GM10266 (cell line): ENCODE measurements around the gene PPARD.

Source experiments
- DNase-seq: peaks from one replicate; pipeline ENCODE4 v3.0.0; 2012; ENCODE audit errors: extremely low spot score
- TF ChIP-seq, protein P1 (sequence below): IDR thresholded peaks from 2 replicates; pipeline ENCODE4 v1.5.1; 2012; ENCODE audit warnings: mild to moderate bottlenecking, low read depth; ENCODE audit not compliant: control insufficient read depth, insufficient read depth; ENCODE audit errors: missing control alignments

PPARD gene

DNA sequence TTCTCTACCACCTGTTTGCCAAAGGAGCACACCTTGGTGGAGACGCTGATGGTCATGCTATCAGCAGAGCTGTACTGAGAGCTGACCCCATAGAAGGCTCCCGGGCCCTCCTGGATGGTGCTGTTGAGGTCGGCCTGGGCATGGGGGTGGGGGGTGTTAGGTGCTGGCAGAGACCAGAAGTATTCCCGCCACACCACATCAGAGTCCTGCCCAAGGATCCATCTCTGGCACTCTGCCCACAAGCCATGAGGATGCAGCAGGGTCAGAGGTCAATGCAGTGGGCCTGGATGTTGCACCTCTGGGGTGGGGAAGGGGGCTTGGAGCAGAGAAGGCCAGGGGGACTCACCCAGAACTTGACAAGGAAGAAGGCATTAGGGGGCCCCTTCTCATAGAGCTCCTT is 133.2 kb downstream of the PPARD start:
- TF ChIP-seq, protein P1, sequence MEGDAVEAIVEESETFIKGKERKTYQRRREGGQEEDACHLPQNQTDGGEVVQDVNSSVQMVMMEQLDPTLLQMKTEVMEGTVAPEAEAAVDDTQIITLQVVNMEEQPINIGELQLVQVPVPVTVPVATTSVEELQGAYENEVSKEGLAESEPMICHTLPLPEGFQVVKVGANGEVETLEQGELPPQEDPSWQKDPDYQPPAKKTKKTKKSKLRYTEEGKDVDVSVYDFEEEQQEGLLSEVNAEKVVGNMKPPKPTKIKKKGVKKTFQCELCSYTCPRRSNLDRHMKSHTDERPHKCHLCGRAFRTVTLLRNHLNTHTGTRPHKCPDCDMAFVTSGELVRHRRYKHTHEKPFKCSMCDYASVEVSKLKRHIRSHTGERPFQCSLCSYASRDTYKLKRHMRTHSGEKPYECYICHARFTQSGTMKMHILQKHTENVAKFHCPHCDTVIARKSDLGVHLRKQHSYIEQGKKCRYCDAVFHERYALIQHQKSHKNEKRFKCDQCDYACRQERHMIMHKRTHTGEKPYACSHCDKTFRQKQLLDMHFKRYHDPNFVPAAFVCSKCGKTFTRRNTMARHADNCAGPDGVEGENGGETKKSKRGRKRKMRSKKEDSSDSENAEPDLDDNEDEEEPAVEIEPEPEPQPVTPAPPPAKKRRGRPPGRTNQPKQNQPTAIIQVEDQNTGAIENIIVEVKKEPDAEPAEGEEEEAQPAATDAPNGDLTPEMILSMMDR: no peak
- DNase-seq: no peak

DNA sequence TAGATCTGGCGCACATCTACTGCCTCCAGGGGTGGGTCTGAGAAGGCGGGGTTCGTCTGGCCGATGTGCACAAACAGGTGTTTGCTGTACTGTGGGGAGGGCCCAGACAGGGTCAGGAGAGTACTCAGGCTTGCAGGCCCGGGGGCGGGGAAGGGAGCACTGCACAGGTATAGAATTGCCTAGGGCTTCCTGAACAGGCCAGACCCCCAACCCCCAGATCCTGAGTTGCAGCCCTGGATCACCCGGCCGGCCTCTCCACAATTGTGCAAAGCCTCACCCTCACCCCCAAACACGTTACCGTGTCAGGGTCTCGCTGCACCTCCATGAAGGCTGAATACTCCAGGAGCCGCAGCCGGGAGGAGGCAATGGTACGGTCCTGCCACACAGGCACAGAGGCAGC is 133.6 kb downstream of the PPARD start:
- no peak for DNase-seq

DNA sequence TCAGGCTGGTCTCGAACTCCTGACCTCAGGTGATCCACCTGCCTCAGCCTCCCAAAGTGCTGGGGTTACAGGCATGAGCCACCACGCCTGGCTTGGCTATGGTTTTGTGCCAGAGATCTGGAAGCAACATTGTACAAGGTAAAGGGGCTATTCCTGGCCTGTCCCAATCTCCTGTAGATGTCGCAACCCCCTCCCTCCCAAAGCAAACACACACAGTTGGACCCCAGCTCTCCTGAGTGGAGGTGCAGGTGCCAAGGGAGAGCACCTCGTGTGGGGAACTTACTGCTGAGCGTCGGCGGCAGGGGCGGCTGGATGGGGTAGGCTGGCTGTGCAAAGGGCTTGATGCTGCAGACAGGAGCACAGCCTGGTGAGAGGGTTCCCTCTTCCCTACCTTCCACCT is 134.7 kb downstream of the PPARD start:
- no peak for DNase-seq
- TF ChIP-seq, protein P1: no peak

More for the DNA sequence above, 133.6 kb downstream of the PPARD start:
- TF ChIP-seq, protein P1: no peak
